ENCODE results near the gene HPSE2. TPM values are rescaled to one million over a fixed set of nuclear protein-coding genes. Genes with fewer than 3 reads are reported as not detected.

The HPSE2 gene
- total RNA-seq, 1 experiment from 2014 or later, result not detected

DNA sequence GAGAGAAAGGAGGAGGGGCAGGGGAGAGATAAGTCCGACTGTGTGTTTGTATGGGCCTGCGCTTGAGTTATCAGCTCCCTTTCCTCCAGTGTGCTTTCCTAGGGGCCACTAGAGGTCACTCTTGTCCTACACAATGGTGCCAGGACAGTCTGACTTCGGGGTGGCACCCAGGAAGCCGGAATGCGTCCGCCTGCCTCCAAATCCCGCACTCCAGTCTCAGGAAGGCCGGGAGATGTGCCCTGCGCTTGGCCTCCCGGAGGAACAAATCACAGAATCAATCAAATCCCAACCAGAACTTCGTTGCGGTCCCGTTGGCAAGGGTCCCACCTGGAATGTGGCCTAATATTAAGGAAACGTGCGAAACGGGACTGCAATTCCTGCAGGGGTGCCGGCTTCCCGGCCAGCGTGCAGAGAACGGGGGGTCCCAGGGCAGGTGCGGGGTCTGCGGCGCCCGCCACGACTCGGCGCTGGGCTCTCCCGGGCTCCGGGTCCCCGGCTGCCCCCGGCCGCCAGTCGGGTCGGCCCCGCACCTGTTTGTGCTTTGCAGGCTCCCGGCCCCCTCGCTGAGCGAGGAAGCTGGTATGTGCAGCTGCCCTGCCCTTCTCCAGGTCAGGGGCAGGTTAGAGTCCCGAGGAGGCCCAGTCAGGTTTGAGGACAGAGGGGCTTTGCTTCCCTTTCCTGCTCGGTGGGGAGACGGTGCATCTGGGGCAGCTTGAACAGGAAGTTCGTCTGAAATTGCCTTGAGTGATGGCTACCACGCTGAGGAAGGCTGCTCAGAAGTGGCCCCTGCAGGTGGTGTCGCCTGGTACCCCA lies 767.9 kb downstream of the HPSE2 start:
- DNase-seq (ENCODE audit: low read depth), result peak; percentile 78

DNA sequence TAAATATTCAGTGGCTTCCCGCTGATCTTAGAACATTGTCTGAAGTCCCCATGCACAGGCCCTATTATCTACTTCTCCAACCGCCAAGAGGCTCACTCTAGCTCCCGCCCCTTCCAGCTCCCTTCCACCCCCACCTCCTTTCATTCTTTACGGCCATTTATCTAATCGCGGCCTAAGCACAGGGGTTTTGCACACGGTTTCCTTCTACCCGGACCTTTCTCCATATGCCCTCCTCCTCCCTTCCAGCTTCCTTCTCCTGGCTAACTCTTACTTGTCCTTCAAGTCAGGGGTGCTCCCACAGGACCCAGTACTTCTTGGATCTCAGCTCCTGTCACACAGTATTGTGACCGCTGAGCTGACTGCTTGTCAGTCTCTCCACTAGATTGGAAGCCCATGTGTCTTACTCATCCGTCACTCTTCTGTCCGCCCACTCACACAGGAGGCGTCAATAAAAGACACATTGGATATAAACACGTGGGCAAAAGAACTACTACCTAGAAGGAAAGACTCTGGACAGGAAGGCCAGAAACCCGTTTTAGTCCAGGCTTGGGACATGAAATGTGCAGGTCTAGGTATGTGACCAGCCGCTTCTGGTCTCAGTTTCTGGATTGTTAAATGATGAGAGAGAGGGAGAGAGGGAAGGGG lies 768.7 kb downstream of the HPSE2 start:
- DNase-seq (ENCODE audit: low read depth), result no peak

GRCh38 chr10:98465866-98466265 lies 769.8 kb downstream of the HPSE2 start:
- no peak for DNase-seq (ENCODE audit: low read depth)

GRCh38 chr10:98463976-98464754 lies 771.5 kb downstream of the HPSE2 start:
- DNase-seq (ENCODE audit: low read depth), result peak; percentile 32

GRCh38 chr10:98463016-98463415 lies 772.6 kb downstream of the HPSE2 start:
- DNase-seq (ENCODE audit: low read depth), result no peak

- no peak for DNase-seq (ENCODE audit: low read depth)
Measured at GRCh38 chr10:98461500-98461842, 774.2 kb downstream of the HPSE2 start.

GRCh38 chr10:98460837-98461499 lies 774.7 kb downstream of the HPSE2 start:
- peak; percentile 93 for DNase-seq (ENCODE audit: low read depth)

DNA sequence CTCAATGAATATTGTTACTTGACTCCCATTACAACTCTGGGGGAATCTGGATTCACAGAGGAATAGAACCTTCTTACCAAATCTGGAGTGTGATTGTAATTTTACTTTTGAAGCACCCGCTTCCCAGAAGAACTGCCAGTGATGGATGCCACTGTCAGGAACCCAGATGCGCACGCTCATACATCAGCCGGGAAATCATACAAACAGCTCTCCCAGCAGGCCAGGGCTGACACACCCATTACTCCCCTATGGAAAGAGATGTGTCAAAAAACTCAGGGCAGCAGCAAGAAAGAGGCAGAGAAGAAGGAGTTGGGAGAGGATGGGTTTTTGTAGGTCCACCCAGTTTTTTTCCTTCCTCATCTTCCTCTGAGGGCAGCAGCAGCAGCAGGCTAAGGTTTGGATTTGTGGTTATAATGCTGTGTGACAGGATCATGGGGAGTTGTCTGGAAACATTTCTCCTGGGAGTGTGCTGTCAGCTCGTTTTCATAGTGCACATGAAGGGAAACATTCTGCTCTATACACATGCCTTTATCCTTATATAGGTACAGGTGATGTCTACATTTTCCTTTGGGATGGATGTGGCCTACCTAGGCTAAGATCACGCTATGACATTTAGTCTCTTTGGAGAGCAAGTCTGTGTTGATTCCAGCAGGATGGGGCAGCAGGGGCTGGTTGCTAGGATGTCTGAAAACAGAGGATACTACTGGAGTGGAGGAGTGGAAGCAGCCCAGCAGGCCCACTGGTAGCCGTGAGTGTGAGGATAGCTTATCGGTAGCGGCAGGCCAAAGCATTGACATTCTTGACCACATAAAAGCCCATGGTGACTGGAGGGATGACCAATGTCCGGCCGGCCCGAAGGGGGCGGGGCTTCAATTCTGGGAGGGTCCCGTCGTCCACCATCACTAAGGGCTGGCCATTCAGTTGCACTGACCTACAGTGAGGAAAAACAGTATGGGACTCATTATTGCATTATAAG lies 776.6 kb downstream of the HPSE2 start:
- no peak for DNase-seq (ENCODE audit: low read depth)

- no peak for DNase-seq (ENCODE audit: low read depth)
Measured at GRCh38 chr10:98457721-98458120, 777.9 kb downstream of the HPSE2 start.

GRCh38 chr10:98456686-98457482 lies 778.8 kb downstream of the HPSE2 start:
- no peak for DNase-seq (ENCODE audit: low read depth)

DNA sequence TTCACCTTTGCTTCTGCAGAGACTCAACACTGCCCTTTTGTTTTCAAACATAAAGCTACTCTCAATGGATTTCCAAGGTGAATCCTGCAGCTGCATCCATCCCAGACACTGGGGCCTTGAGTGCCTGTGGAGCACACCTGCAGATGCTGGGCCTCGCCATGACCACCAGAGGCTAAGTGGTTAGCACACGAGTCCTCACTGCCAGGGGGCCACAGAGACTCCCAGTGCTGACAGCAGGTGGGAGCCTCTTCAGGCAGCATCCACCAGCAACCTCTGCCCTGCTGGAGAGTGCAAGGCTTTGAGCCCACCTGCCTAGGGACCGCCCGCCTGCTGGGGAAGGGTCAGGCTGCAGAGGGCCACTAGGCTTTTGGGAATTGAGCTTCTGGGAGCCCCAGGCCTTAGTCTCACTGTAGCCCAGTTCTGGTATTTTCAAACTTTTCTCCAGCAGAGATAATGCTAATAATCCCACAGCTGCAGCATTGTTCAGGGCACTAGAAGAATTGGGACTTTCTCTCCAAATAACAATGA lies 779.5 kb downstream of the HPSE2 start:
- no peak for DNase-seq (ENCODE audit: low read depth)

GRCh38 chr10:98453729-98454128 lies 781.9 kb downstream of the HPSE2 start:
- no peak for DNase-seq (ENCODE audit: low read depth)

- no peak for DNase-seq (ENCODE audit: low read depth)
Measured at GRCh38 chr10:98450618-98451017, 785.0 kb downstream of the HPSE2 start.

GRCh38 chr10:98449287-98449686 lies 786.4 kb downstream of the HPSE2 start:
- no peak for DNase-seq (ENCODE audit: low read depth)

GRCh38 chr10:98446661-98447221 lies 788.9 kb downstream of the HPSE2 start, which contains the start of gene HPS1:
HPS1 (minus strand) TSS chr10:98446935; CDS start chr10:98443240, 3,695 bp downstream.
- peak; percentile 67 for DNase-seq (ENCODE audit: low read depth)

DNA sequence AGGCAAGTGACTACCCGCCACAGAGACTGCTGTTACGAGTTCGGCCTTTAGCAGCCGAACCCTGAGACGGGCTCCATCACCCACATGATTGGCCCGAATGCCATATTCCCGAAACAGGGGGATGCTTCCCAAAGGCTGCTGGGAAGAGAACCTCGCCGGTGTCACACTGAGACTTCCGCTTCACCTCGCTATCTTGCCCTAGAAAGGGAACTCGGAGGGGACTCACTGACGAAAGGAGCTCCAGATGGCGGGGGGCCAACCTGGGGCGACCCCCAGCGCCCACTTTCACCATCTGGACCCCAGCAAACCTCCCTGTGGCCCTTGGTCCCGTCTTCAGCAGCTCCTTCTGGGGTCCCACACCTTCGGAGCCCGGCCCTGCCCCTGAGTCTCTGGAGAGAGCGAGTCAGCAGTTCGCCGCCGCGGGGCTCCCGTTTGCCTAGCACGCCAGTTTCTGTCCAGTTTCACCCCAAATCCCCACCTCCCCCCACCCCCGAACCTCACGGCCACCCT lies 789.4 kb downstream of the HPSE2 start:
- peak; percentile 46 for DNase-seq (ENCODE audit: low read depth)

- no peak for DNase-seq (ENCODE audit: low read depth)
Measured at GRCh38 chr10:98445200-98445812, 790.3 kb downstream of the HPSE2 start.

GRCh38 chr10:98444314-98445006 lies 791.2 kb downstream of the HPSE2 start:
- no peak for DNase-seq (ENCODE audit: low read depth)
